Common myeloid progenitor, CD34-positive (primary cell): ENCODE measurements around the gene OGFR.

ENCODE experiments used
- CTCF ChIA-PET: fragments of 350-600 bp; sonication (Branson Sonifier 250); formaldehyde crosslinking; loops from one replicate; lab custom pipeline; 2021; ENCODE audit warnings: antibody characterized with exemption; lab: Charles Lee
- POLR2A ChIA-PET: fragments of 350-600 bp; sonication (Branson Sonifier 250); formaldehyde crosslinking; loops from one replicate; lab custom pipeline; 2021; ENCODE audit warnings: antibody characterized with exemption; lab: Charles Lee
- DNase-seq, 3 donors: peaks; one replicate each; pipeline versions ENCODE4 v3.0.0 to v3.0.0-alpha.2; 2013
- H3K27ac ChIP-seq, 2 experiments: 1 replicate in 1 of 2; 2 replicates in 1 of 2; pipeline ENCODE4 v1.7.0; 2013; ENCODE audit warnings: inconsistent platforms in 2 of 2, low read length in 2 of 2, mild to moderate bottlenecking in 2 of 2, low read depth in 1 of 2, moderate library complexity in 1 of 2; ENCODE audit not compliant: severe bottlenecking in 2 of 2, insufficient read depth in 1 of 2, poor library complexity in 1 of 2
- H3K27me3 ChIP-seq, 5 experiments: replicated peaks in 2 of 5; 1 replicate in 3 of 5; 2 replicates in 2 of 5; pipeline versions ENCODE4 v1.6.1 to v1.7.0; 2013; ENCODE audit warnings: low read length in 4 of 5, mild to moderate bottlenecking in 2 of 5, moderate library complexity in 2 of 5, inconsistent platforms in 1 of 5; ENCODE audit not compliant: insufficient read depth in 5 of 5, control insufficient read depth in 4 of 5
- H3K36me3 ChIP-seq, 4 experiments: 1 replicate in 2 of 4; 2 replicates in 2 of 4; pipeline versions ENCODE4 v1.6.1 to v1.7.0; 2013; ENCODE audit warnings: low read length in 3 of 4, control low read depth in 1 of 4, mild to moderate bottlenecking in 1 of 4; ENCODE audit not compliant: control insufficient read depth in 4 of 4, insufficient read depth in 4 of 4
- H3K4me1 ChIP-seq, 4 experiments: 1 replicate in 3 of 4; 2 replicates in 1 of 4; pipeline versions ENCODE4 v1.6.1 to v1.7.1; 2013; ENCODE audit warnings: low read length in 3 of 4, mild to moderate bottlenecking in 3 of 4, control low read depth in 1 of 4, inconsistent platforms in 1 of 4, moderate library complexity in 1 of 4; ENCODE audit not compliant: control insufficient read depth in 4 of 4, insufficient read depth in 4 of 4; ENCODE audit errors: control extremely low read depth in 1 of 4
- H3K4me3 ChIP-seq, 7 experiments: 1 replicate in 4 of 7; 2 replicates in 3 of 7; pipeline versions ENCODE4 v1.5.1 to v1.7.0; 2013; ENCODE audit warnings: mild to moderate bottlenecking in 7 of 7, low read length in 6 of 7, moderate library complexity in 6 of 7, inconsistent platforms in 2 of 7, low read depth in 2 of 7, control low read depth in 1 of 7; ENCODE audit not compliant: insufficient read depth in 4 of 7, control insufficient read depth in 1 of 7; ENCODE audit errors: extremely low read depth in 1 of 7
- H3K9me3 ChIP-seq, 5 experiments: 1 replicate in 4 of 5; 2 replicates in 1 of 5; pipeline versions ENCODE4 v1.6.1 to v1.7.1; 2013; ENCODE audit warnings: low read length in 4 of 5, mild to moderate bottlenecking in 2 of 5, inconsistent platforms in 1 of 5, low read depth in 1 of 5, moderate library complexity in 1 of 5; ENCODE audit not compliant: control insufficient read depth in 4 of 5, insufficient read depth in 2 of 5; ENCODE audit errors: control extremely low read depth in 1 of 5
- WGBS: methylation state at CpG from one replicate; pipeline ENCODE4 v1.1.5; 2013; ENCODE audit not compliant: insufficient coverage; 5-methylcytosine and 5-hydroxymethylcytosine counted together

OGFR gene

GRCh38 chr20:62830821-62831220 lies 26.2 kb downstream of the OGFR start:
- WGBS = 92% methylated on average over 22 of the region's 22 CpGs
- no peaks in the 10 kb centered on the region for H3K27me3 ChIP-seq
- POLR2A ChIA-PET = no interaction called here
- no peaks in the 10 kb centered on the region for H3K9me3 ChIP-seq
- H3K36me3 ChIP-seq = no peaks in the 10 kb centered on the region
- peaks cover 0 to 14% (median 14%) of the 10 kb centered on the region in 4 experiments for H3K4me1 ChIP-seq
- DNase-seq = no peak
- no peak overlapping the region for H3K4me3 ChIP-seq
- H3K27ac ChIP-seq = no peak overlapping the region
- CTCF ChIA-PET = interaction anchor here (2.0 kb wide), 1 partner anchor 8 kb away, joined by 5 read pairs; no protein-coding TSS in a partner anchor

DNA sequence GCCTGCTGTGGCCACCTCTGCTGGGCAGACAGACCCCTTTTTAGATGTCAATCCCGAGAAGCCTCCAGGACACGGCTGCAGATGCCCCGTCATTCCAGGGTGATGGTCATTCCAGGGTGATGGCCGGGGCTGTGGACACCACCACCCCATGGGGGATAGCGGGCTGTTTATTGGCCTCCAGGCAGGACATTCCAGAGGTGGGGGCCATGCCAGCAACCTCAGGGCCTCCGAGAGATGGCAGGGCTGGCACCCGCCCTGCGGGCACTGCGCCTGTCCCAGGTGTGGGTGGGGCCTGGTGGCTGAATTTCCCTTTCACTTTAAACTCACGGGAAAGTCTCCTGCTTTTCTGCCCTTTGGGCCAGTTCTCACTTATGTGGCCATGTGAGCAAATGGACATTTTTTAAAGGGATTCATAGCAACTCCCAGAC lies 26.7 kb downstream of the OGFR start:
- Histone ChIP-seq H3K4me1 (peaks cover 0 to 14% (median 14%) of the 10 kb centered on the region in 4 experiments), H3K9me3 (no peaks in the 10 kb centered on the region), H3K36me3 (no peaks in the 10 kb centered on the region), H3K27ac (no peak overlapping the region), H3K27me3 (no peaks in the 10 kb centered on the region), H3K4me3 (no peak overlapping the region)
- POLR2A ChIA-PET = no interaction called here
- no peak for DNase-seq
- CTCF ChIA-PET = interaction anchor here (0.9 to 2.0 kb wide), 3 partner anchors 9 to 18 kb away, joined by 3 to 5 read pairs (median 4); no protein-coding TSS in a partner anchor
- WGBS = over 99% methylated on average over 10 of the region's 10 CpGs

DNA sequence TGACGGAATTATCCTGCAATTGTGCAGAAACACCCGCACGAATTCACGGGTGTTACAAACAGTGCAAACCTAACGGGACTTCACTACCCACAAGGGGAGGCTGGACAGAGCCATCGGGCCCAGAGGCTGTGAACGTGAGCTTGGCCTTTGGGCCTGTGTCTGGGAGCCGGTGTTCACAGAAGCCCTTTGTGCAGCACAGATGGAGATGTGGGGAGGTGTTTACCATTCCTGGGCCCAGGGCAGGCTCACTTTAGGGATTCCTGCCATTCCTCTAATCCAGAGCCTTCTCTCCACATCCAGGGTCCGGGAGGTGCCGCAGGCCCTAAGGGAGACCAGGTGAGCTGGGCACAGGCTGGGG lies 27.2 kb downstream of the OGFR start:
- Histone ChIP-seq H3K4me1 (peaks cover 0 to 14% (median 14%) of the 10 kb centered on the region in 4 experiments), H3K9me3 (no peaks in the 10 kb centered on the region), H3K27me3 (no peaks in the 10 kb centered on the region), H3K36me3 (no peaks in the 10 kb centered on the region), H3K4me3 (no peak overlapping the region), H3K27ac (no peak overlapping the region)
- ChIA-PET CTCF (interaction anchor here (0.9 to 2.0 kb wide), 3 partner anchors 9 to 18 kb away, joined by 3 to 5 read pairs (median 4); no protein-coding TSS in a partner anchor), POLR2A (no interaction called here)
- no peak for DNase-seq
- WGBS = 92% methylated on average over 8 of the region's 10 CpGs

DNA sequence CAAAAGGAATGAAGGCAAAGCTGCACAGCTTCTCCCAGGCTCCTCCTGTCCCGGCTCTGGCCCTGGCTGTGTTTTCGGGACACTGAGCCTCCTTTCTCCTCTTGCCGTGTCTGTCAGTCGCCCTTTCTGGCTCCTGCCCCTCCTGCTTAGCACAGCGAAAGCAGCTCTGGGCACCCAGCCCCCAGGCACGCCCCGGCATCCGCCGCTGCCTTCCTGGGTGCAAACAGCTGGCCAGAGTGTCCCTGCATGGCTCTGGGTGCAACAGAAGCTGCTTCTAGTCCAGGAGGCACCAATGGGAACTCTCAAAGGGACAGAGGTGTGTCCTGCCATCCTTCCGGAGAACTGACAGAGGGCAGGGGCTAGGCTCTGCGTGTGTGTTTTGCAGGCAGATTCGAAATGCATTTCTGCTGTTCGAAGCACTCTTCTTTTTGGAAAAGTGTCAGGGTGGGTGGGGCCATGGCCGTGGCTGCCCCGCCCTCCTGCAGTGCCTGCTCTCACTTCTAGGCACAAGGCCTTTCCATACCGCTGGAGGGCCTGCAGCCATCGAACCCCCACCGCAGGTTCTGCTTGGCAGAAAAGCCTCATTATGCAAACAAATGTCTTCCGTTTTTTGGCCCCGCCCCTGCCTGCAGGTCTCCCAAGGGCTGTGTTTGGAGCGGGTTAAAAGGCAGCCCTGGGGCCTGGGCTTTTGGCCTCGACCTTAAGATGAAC lies 27.7 kb downstream of the OGFR start:
- DNase-seq = peak; percentile 61 to 89 (median 86)
- Histone ChIP-seq H3K27me3 (no peaks in the 10 kb centered on the region), H3K4me3 (peak overlapping the region in 4 of 7 experiments; percentile 4 to 37 (median 24)), H3K9me3 (no peaks in the 10 kb centered on the region), H3K36me3 (no peaks in the 10 kb centered on the region), H3K4me1 (peaks cover 0 to 14% (median 14%) of the 10 kb centered on the region in 4 experiments), H3K27ac (no peak overlapping the region)
- WGBS = 46% methylated on average over 19 of the region's 22 CpGs
- CTCF ChIA-PET = interaction anchor here (0.9 to 2.0 kb wide), 4 partner anchors 10 to 24 kb away, joined by 3 to 5 read pairs (median 4); no protein-coding TSS in a partner anchor
- POLR2A ChIA-PET = no interaction called here

- no peaks in the 10 kb centered on the region for H3K36me3 ChIP-seq
- no peak for DNase-seq
- peak overlapping the region in 2 of 7 experiments; percentile 4 to 37 for H3K4me3 ChIP-seq
- ChIA-PET POLR2A (no interaction called here), CTCF (interaction anchor here (0.9 kb wide), 1 partner anchor 25 kb away, joined by 3 read pairs; no protein-coding TSS in a partner anchor)
- peaks cover 0 to 14% (median 14%) of the 10 kb centered on the region in 4 experiments for H3K4me1 ChIP-seq
- H3K27ac ChIP-seq = no peak overlapping the region
- 53% methylated on average over 9 of the region's 14 CpGs for WGBS
- no peaks in the 10 kb centered on the region for H3K9me3 ChIP-seq
- no peaks in the 10 kb centered on the region for H3K27me3 ChIP-seq
These were observed 28.3 kb downstream of the OGFR start for GRCh38 chr20:62832951-62833391.

GRCh38 chr20:62834967-62835730 lies 30.5 kb downstream of the OGFR start:
- WGBS = 98% methylated on average over 19 of the region's 24 CpGs
- H3K9me3 ChIP-seq = no peaks in the 10 kb centered on the region
- no peak overlapping the region for H3K27ac ChIP-seq
- no peaks in the 10 kb centered on the region for H3K36me3 ChIP-seq
- no peak overlapping the region for H3K4me3 ChIP-seq
- POLR2A ChIA-PET = no interaction called here
- no peak for DNase-seq
- H3K27me3 ChIP-seq = no peaks in the 10 kb centered on the region
- CTCF ChIA-PET = interaction anchor here (1.4 kb wide), 1 partner anchor 12 kb away, joined by 5 read pairs; no protein-coding TSS in a partner anchor
- H3K4me1 ChIP-seq = peaks cover 0 to 17% (median 14%) of the 10 kb centered on the region in 4 experiments
